ENCODE measurements around the gene WNT10A.

WNT10A gene

DNA sequence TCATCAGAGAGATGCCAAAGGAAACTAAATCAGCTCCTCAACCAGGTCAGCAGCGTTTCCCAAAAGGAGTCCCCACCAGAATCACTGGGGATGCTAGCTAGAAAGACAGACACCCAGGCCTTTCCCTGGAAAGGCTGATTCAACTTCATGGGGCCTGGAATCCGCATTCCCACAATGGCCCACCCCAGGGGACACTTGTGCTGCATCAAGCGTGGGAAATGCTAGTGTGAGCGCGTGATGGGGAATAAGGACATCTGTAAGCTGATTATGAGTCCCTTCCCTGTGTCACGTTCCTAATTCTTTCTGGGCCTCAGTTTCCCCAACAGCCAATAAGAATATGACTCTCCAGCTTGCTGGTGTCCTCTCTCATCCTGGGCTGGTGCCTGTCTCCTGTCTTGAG lies 2.2 kb upstream of the WNT10A start:
- no peak for DNase-seq

DNA sequence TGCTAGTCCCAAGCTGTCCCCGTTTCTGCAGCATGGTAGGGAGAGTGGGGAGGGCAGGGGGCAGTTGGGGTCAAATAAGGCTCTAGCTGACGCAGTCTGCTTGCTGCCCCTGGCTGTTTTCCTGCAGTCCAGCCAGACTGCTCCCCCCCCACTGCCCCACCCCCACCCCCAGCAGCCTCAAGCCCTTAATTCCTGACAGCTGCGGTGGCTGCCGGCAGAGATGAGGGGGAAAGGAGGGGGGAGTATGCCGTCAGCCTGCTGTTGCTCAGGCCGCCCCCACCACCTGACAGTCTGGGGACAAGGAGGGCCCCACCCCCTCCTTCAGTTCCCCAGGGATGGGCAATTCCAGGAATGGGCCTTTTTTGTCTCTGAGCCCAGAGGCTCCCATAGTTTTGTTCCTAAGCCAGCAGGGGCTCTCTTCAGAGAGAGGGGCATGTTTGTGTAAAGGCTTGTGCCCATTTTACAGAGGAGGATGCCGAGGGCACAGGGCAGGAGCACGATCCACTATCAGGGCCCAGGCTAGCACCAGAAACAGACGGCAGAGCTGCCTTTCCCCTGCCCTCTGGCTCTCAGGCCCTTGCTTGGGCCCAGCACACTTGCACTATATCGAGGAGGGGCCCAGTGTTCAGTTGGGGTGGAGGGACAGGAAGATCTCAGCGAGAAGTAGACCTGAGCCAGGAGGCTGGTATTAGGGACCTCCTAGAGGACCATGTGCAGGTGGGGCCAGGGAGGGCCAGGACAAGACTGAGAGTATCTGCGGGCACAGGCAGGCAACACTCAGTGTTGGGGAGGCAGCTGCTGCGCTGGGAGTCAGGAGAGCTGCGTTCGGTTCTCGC lies 1.5 kb upstream of the WNT10A start:
- DNase-seq = no peak

DNA sequence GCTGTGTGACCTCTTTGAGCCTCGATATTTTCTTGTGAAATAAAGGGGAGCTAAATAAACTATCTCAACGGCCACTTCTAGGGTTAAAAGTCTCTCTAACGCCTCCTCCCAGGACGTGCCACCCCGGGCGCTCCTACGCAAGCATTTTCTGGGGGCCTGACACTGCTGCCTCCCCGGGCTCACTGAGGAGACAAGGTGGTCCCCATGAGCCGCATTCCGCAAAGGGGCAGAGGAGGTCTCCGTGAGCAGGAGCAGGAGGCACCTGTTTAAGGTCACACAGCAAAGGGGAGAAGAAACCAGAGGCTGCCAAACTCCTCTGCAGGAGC lies 913 bp upstream of the WNT10A start:
- no peak for DNase-seq

DNA sequence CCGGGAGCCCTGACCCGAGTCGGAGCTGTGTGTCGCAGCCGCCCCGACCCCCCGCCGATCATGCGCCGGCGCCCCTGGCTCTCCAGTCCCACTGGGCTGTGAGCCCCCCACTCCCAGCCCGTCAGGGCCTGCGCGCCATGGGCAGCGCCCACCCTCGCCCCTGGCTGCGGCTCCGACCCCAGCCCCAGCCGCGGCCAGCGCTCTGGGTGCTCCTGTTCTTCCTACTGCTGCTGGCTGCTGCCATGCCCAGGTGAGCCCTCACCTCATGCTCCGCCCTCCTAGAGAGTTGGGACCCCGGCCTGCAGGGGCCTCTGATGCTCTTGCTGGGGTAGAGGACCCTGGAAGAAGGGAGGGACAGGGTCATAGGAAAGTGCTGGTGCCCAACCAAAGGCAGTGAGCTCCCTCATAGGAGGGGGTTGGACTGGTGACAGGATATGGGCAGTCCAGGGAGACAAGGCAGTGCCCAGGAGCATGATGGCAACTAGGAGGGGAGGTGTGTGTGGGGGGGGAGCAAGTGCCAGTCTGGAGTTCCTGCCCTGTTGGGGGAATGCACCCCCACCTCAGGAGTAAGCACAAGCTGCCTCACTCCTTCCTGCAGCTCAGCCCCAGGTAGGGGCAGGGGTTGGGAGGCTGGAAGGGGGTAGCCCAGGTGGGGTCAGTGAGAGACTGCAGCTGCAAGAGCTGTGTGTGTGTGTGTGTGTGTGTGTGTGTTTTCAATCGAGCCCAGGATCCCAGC lies 375 bp downstream of the WNT10A start:
- DNase-seq = no peak

DNA sequence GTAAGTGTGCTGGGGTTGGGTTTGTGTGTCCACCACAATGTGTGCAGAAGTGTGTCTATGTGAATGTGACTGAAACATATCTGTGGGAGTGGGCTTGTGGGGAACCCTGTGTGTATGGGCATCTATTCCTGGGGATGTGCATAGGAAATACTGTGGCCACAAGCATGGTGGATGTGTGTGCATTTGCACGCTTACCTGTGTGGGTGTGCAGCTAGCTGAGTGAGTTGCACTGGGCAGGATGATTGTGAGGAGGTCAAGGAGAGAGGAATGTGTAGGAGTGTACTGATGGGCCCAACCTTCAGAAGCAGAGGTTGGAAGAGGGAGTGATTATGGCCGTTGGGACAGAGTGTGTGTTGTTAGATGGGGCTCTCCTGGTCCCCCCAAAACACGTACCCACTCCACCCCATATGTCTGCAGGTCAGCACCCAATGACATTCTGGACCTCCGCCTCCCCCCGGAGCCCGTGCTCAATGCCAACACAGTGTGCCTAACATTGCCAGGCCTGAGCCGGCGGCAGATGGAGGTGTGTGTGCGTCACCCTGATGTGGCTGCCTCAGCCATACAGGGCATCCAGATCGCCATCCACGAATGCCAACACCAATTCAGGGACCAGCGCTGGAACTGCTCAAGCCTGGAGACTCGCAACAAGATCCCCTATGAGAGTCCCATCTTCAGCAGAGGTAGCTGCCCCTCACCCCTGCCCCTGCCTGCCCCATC lies 1.2 kb downstream of the WNT10A start:
- no peak for DNase-seq

DNA sequence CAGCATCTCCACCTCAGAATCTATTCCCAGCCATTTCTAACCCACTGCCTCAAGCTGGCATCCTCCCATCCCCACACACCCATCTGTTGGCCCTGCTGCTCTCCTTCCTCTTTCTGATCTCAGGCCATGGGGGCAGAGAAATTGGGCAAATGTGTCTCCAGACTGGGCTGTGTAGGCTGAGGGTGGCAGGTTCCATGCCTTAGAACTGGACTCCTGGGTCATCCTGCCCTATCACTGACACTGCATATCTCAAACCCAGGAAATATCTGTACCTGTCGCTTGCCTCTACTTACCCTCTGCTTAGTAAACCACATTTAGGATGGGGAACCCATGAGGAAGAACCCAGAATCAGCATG lies 1.8 kb downstream of the WNT10A start:
- DNase-seq = no peak

DNA sequence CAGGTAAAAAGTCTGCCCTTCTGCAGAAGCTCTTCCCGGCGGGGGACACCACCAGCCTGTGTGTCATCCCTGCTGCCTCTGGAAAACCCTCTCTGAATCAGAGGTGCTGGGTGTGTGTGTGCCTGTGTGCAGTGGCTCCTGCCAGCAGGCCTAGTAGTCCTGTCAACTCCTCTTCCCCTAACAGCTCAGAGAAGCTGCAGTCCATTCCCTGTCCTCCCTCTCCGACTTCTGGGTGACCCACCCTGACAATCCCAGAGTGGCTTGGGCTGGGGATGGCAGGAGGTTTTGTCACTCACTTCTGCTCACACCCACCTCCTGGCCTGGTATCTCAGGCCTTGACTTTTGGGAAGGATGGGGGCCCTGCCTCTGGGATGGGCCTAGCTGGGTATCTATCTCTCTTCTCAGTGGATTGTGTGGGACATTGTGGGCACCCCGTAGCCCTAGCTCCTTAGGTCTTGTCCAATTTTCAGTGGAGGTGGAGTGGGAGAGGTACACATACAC lies 2.3 kb downstream of the WNT10A start:
- DNase-seq = no peak

DNA sequence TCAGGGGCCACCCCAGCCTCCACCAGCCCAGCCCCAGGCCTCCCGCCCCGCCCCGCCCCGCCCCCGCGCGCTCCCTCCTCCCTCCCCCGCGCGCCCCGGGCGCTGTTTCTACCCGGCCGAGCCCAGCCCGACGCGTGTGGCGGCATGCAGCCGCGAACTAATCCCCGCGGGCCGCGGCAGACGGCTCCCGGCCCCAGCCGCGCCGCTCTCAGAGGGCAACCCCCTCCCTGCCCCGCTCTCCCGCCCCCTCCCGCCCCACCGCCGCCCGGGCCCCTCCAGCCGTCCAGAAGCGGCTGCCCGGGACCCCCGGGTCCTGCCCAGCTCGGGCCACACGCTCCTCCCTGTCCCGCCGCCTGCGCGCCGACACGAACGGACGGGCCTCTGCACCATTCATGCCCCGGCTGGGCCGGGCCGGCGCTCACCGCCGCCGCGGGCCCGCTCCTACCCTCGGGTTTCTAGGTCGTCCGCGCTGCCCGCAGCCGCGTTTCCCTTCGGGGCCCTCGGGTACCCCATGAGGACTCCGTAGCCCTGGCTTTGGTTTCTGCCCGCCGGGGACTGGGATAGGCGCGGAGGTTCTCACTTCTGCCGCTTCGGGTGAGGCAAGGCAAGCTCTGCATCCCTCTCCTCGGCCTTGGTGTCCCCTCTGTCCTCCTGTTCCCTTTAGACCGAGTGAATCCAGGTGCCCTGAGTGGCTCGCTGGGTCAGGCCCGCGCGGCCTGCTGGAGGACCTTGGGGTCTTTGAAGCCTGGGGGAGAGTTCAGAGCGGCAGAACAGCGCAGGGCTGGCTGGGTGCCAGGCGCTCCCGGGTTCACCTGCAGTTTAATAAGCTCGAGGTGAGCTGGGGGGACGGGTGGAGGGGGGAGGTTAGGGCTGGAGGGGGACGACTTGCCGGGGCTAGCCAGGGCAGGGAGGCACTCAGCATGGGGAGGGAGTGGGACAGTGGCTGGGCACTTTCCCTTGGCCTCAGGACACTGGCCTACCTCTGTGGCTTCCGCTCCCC lies 3.1 kb downstream of the WNT10A start:
- DNase-seq = no peak

DNA sequence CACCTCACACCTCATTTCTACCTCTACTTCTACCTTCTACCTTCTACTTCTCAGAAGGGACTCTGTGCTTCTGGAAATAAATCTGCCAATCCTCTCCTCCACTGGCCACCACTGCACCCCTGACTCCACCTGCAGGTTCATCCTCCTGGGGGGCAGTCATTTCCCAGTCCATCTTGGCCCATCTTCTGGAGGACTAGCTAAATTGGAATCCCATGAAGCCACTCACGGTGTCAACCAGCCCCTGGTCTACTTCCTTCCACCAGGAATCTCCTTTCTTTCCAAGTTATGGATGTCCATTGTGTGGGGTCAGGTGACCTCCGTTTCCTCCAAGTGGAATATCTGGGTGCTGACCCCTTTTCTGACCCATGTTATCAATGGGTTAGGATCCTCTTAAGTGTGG lies 3.9 kb downstream of the WNT10A start:
- no peak for DNase-seq

DNA sequence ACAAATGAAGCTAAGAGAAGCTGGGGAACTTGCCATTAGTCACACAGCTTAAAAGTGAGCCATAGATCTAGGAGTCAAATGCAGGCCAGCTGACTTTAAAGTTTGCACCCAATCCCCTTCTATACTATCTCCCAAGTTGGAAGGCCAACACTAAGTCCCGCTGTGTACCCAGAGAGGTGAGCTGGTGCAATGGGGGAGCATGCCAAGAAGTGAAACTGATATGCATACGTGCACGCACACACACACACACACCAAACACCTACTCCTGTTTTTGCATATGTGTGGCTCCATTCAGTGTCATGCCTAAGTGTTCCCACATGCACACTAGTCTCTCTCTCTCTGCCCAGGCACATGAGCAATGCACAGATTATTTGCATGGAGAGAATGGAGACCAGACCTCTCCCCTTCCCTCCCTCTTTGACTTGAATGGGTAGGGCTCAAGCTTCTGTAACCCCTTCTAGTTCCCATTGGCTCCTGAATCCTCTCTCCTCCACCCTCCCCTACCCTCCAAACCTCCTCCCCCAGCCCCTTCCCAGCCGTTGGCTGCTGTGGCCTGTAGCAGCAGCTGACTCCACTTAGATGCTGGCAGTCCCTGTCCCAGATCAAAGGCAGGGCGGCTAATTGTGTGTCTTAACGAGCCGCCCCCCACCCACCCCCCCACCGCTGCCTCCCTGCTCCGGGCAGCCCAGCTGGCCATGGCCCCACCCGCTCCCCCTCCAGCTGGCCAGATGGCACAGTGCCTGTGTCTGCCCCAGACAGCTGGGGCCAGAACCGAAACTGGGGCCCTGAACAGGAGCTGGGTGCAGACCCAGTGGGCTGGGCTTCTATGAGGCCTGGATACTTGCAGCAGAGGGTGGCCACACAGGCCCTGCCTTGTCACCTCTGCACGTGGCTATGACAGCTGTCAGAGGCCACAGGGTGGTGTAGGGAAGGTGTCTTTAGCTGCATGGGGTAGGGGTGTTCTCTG lies 5.6 kb downstream of the WNT10A start:
- no peak for DNase-seq

DNA sequence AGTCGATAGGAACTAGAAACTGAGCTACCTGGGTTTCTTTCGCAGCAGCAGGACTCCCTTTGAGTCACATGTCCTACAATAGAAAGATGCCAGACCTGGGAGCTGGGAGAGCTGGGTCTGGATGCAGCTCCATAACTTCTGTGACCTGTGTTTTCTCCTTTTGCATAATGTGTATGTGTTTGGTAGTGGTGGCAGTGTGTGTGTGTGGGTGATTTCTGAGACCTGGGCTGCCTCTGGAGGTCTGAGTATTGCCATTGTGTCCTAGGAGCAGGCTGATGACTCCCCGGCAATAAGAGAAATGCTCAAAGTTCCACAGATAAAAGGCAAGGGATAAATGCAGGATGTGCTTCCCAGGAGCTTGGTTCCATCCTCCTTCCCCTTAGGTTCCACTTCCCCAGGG lies 6.4 kb downstream of the WNT10A start:
- no peak for DNase-seq

DNA sequence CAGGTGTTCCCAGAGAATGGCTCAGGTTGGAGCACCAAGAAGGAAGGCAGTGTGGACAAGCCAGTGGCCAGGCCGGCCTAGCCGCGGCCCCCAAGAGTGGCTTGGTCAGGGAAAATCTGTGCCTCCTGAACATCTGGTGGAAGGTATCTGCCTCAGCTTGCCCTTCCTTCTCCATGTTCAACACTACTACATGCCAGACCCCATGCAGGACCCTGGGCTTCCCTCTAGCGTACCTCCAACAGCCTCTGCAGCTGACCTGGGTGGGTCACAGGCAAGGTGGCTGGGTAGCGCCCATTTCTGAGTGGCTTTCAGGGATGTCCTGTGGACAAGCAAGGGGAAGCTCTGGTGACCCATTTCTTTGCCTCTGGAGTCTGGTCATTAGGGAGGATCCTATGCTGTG lies 7.7 kb downstream of the WNT10A start:
- DNase-seq = no peak

DNA sequence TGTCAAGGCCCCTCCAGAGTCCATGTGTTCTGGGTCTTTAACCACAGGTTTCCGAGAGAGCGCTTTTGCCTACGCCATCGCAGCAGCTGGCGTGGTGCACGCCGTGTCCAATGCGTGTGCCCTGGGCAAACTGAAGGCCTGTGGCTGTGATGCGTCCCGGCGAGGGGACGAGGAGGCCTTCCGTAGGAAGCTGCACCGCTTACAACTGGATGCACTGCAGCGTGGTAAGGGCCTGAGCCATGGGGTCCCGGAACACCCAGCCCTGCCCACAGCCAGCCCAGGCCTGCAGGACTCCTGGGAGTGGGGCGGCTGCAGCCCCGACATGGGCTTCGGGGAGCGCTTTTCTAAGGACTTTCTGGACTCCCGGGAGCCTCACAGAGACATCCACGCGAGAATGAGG lies 9.3 kb downstream of the WNT10A start:
- DNase-seq = no peak

DNA sequence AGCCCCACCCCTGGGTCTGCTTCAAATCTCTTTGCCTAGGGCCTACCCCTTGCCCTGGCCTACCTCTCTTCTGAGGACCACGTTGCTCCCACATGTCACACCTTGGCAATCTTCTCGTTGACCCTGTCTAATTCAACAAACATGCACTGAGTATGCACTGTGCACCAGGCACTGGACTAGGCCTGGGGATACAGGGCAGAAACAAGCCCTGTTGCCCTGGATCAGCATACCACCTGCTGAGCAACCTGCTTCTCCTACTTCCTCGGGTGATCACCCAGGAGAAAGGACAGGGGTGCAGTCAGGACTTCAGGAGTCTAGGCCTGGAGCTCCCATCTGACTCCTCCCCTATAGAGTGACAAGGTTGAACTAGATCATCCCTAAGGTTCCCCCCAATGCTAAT lies 9.7 kb downstream of the WNT10A start:
- DNase-seq = no peak

DNA sequence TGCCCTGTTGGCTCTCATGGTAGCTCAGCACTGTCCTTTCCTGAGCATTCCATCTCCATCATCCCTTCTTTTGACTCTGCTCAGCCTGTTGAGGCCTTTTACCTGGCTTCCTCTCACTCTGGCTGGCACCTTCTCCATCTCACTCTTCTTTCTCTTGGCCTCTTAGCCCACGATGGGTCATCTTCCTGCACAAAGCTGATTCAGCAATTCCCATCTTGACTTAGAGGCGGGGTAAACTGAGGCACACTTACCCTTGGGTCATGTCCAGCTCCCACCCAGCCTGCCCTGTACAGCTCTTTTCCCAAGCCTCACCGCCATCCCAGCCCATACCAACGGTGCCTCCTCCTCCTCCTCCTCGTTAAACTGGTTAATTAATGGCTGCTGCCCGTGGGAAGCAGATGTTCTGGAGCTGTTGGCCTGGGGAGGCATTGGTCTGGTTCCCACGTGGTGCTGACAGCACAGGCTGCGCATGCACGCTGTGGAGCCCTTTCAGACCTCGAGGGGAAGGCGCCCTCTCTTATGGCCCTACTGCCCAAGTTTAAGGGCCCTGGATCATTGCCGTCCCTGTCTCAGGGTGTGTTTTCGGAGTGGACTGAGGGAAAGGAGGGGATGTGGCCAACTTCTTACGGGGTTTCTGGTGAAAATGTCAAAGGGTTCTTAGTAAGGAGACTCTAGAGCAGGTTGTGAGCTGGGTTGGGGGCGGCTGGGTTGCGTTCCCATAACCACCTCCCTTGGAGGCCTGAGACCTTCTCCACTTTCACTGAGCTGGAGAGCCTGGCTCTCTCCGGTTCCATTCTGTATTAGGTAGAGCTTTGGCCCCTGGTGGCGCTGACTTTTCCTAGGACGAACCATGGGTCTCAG lies 10.9 kb downstream of the WNT10A start:
- no peak for DNase-seq

DNA sequence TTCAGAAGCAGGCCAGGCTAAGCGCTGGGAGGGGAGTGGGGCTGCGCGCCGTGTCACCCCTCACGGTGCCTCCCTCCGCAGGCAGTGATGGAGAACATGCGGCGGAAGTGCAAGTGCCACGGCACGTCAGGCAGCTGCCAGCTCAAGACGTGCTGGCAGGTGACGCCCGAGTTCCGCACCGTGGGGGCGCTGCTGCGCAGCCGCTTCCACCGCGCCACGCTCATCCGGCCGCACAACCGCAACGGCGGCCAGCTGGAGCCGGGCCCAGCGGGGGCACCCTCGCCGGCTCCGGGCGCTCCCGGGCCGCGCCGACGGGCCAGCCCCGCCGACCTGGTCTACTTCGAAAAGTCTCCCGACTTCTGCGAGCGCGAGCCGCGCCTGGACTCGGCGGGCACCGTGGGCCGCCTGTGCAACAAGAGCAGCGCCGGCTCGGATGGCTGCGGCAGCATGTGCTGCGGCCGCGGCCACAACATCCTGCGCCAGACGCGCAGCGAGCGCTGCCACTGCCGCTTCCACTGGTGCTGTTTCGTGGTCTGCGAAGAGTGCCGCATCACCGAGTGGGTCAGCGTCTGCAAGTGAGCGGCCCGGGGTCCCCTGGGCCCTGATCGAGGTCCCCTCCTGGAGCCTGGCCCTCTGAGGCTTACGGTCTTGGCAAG lies 12.2 kb downstream of the WNT10A start:
- DNase-seq = peak; percentile 52 to 79 (median 73)

DNA sequence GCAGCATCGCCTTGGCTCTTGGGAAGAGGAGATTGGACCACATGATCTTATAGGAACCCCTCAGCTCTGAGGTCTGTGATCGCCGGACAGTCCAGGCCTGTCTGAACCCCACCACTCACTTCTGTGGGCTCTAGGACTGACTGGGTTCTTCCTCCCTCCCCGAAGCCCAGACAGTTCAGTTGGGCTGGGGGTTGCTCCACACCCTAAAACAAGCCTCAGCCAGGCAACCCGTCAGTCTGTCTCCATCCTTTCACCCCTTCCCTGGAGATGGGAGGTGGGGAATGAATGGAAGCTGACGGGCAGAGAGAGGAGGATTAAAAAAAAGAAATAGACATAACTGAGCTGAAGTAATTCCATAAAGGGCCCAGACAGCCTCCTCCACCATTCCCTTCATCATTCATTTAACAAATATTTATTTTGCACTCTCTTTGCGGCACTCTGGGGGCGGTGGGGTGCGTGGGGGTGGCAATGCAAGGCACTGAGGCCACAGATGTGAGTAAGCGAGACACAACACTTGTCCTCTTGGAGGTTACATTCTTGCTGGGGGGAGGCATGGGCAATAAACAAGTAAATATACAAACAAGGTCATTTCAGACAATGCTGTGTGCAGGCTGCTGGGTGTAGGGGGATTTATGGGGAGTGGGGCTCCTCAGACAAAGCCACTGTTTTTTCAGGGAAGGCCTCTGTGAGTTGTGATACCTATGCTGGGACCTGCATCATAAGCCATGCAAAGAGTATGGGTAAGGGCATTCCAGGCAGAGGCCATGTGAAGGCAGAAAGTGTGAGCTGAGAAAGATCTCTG lies 12.9 kb downstream of the WNT10A start:
- no peak for DNase-seq

DNA sequence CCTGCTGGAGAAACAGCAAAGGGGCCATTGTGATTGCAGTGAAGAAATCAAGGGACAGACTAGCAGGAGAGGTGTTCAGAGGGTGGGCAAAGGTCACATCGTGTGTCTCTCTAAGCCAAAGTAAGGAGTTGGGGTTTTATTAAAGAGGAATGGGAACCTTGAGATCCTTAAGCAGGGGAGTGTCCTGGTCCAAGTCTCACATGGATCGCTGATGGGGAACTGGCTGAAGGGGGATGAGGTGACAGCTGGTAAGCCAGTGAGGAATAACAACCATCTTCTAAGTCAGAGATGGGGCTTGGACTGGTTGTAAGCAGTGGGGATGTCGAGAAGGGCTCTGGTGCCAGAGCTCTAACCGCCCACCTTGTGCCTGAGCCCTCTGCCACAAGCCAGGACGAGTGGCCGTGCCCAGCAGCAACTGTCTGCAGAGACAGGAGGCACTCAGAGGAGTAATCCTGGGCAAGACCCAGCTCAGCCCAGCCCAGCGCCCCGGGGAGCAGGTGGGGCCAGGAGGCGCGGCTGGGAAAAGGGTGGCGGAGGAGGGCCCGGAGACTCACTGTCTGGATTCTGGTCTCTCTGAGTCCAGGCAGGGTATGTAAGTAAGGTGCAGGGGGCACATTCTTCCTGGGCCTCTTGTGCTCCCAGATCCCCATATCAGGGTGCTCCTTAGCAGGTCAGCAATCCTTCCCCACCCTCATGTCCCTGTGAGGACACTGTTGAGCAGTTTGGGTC lies 13.7 kb downstream of the WNT10A start:
- no peak for DNase-seq

DNA sequence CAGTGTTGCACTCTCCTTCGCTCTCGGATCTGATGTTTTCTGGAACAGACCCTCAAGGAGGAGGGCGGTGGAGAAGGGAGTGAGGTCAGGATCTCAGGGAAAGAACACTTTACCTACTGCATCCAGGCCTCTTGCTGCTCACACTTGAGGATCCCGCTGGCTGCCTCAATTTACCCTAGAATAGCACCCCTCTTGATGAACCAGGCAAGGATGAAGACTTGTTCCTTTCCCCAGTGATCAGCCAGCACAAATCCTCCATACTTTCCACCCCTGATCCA lies 14.2 kb downstream of the WNT10A start:
- DNase-seq = no peak
